Progenitor cell of endocrine pancreas (in vitro differentiated cells): ENCODE measurements around the gene CHRND. TPM values are rescaled to one million over a fixed set of nuclear protein-coding genes. Genes with fewer than 3 reads are reported as not detected.

Experiments used
- DNase-seq: peaks from one replicate; pipeline ENCODE4 v3.0.0; 2021; ENCODE audit warnings: low spot score; ENCODE audit not compliant: unreplicated experiment
- H3K27ac Mint-ChIP-seq: 2 replicates; pipeline ENCODE4 v1.8.0; 2021; ENCODE audit warnings: mild to moderate bottlenecking, moderate library complexity, mixed read lengths
- H3K27me3 Mint-ChIP-seq: 2 replicates; pipeline ENCODE4 v1.8.0; 2021; ENCODE audit warnings: mixed read lengths
- H3K36me3 Mint-ChIP-seq: 2 replicates; pipeline ENCODE4 v1.8.0; 2022; ENCODE audit warnings: mixed read lengths; ENCODE audit not compliant: insufficient read depth
- H3K4me1 Mint-ChIP-seq: 2 replicates; pipeline ENCODE4 v1.8.0; 2021; ENCODE audit warnings: low read depth, mixed read lengths
- H3K4me3 Mint-ChIP-seq: 2 replicates; pipeline ENCODE4 v1.8.0; 2021; ENCODE audit warnings: low read depth, mild to moderate bottlenecking, moderate library complexity, mixed read lengths
- H3K9me3 Mint-ChIP-seq: 2 replicates; pipeline ENCODE4 v1.8.0; 2021; ENCODE audit warnings: low read depth, mixed read lengths
- CTCF ChIP-seq: fragments of 200-600 bp; sonication (generic); IDR thresholded peaks from one replicate; pipeline ENCODE4 v1.5.0; 2021; ENCODE audit warnings: antibody characterized with exemption, mild to moderate bottlenecking; ENCODE audit not compliant: unreplicated experiment
- total RNA-seq: library from RNA; stranded (reverse); gene quantifications from 2 replicates; pipeline ENCODE4 v1.2.1, GENCODE V29; 2021

CHRND gene
- total RNA-seq, 1 donor from 2014 or later = 0.12 TPM

- no peak for DNase-seq
- peaks cover 4% of the 10 kb centered on the region for H3K4me1 Mint-ChIP-seq
- peaks cover 66% of the 10 kb centered on the region for H3K27me3 Mint-ChIP-seq
- no peak for TF ChIP-seq CTCF
- H3K36me3 Mint-ChIP-seq = no peaks in the 10 kb centered on the region
- H3K4me3 Mint-ChIP-seq = peak overlapping the region; percentile 74
- no peak overlapping the region for H3K27ac Mint-ChIP-seq
- no peaks in the 10 kb centered on the region for H3K9me3 Mint-ChIP-seq
Measured at GRCh38 chr2:232502911-232503808, 22.8 kb upstream of the CHRND start.

GRCh38 chr2:232503809-232504323 is 22.1 kb upstream of the CHRND start:
- H3K9me3 Mint-ChIP-seq = no peaks in the 10 kb centered on the region
- TF ChIP-seq CTCF = no peak
- H3K4me3 Mint-ChIP-seq = peak overlapping the region; percentile 60
- DNase-seq = no peak
- H3K27me3 Mint-ChIP-seq = peaks cover 60% of the 10 kb centered on the region
- H3K4me1 Mint-ChIP-seq = peaks cover 4% of the 10 kb centered on the region
- H3K36me3 Mint-ChIP-seq = no peaks in the 10 kb centered on the region
- no peak overlapping the region for H3K27ac Mint-ChIP-seq

GRCh38 chr2:232504438-232504837 is 21.5 kb upstream of the CHRND start:
- DNase-seq = no peak
- Mint-ChIP-seq H3K27me3 (peaks cover 57% of the 10 kb centered on the region), H3K27ac (no peak overlapping the region), H3K4me3 (peak overlapping the region; percentile 30), H3K9me3 (no peaks in the 10 kb centered on the region), H3K36me3 (no peaks in the 10 kb centered on the region), H3K4me1 (peaks cover 4% of the 10 kb centered on the region)
- no peak for TF ChIP-seq CTCF

- DNase-seq = no peak
- H3K27me3 Mint-ChIP-seq = peaks cover 48% of the 10 kb centered on the region
- H3K27ac Mint-ChIP-seq = no peak overlapping the region
- H3K4me3 Mint-ChIP-seq = no peak overlapping the region
- H3K9me3 Mint-ChIP-seq = no peaks in the 10 kb centered on the region
- peaks cover 4% of the 10 kb centered on the region for H3K4me1 Mint-ChIP-seq
- no peak for TF ChIP-seq CTCF
- no peaks in the 10 kb centered on the region for H3K36me3 Mint-ChIP-seq
Measured at GRCh38 chr2:232505856-232506255, 20.1 kb upstream of the CHRND start.

- Mint-ChIP-seq H3K4me3 (no peak overlapping the region), H3K4me1 (peaks cover 4% of the 10 kb centered on the region), H3K27me3 (peaks cover 48% of the 10 kb centered on the region), H3K9me3 (no peaks in the 10 kb centered on the region), H3K36me3 (no peaks in the 10 kb centered on the region), H3K27ac (no peak overlapping the region)
- no peak for TF ChIP-seq CTCF
- no peak for DNase-seq
Measured at GRCh38 chr2:232506709-232507108, 19.3 kb upstream of the CHRND start.
